ENCODE results near the gene LUZP4. TPM values are rescaled to one million over a fixed set of nuclear protein-coding genes. Genes with fewer than 3 reads are reported as not detected.

Gene LUZP4
- total RNA-seq, 1 donor from 2014 or later = not detected

DNA sequence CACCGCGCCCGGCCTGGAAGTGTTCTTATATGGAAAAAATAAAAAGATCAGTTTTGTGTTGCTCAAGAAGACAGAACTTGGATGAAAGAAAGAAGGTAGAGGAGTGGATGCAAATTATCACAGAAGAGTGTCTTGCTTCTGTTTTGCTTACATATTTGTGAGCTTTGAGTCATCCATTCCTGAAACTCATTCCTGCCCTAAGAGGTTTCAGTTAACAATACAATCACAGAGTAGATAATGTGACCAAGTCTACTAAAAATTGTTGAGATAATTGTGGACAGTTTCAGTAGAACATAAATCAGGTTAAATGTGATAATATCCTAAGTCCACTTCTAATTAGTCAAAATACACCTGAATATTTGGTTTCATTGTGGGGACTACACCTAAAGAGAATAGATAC is 29.2 kb upstream of the LUZP4 start:
- H3K9me3 ChIP-seq = no peaks in the 10 kb centered on the region
- H3K36me3 ChIP-seq = no peaks in the 10 kb centered on the region
- TF ChIP-seq, protein P1, sequence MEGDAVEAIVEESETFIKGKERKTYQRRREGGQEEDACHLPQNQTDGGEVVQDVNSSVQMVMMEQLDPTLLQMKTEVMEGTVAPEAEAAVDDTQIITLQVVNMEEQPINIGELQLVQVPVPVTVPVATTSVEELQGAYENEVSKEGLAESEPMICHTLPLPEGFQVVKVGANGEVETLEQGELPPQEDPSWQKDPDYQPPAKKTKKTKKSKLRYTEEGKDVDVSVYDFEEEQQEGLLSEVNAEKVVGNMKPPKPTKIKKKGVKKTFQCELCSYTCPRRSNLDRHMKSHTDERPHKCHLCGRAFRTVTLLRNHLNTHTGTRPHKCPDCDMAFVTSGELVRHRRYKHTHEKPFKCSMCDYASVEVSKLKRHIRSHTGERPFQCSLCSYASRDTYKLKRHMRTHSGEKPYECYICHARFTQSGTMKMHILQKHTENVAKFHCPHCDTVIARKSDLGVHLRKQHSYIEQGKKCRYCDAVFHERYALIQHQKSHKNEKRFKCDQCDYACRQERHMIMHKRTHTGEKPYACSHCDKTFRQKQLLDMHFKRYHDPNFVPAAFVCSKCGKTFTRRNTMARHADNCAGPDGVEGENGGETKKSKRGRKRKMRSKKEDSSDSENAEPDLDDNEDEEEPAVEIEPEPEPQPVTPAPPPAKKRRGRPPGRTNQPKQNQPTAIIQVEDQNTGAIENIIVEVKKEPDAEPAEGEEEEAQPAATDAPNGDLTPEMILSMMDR (IDR thresholded peaks at IDR 0.05) = no peak
- DNase-seq (ENCODE audit: low spot score in 2 of 2) = no peak
- H3K27me3 ChIP-seq = no peaks in the 10 kb centered on the region
- no peak overlapping the region for H3K27ac ChIP-seq
- no peak overlapping the region for H3K4me3 ChIP-seq
- intact Hi-C loops (cut with DNase I) = no loop called here
- H3K4me1 ChIP-seq = no peaks in the 10 kb centered on the region

DNA sequence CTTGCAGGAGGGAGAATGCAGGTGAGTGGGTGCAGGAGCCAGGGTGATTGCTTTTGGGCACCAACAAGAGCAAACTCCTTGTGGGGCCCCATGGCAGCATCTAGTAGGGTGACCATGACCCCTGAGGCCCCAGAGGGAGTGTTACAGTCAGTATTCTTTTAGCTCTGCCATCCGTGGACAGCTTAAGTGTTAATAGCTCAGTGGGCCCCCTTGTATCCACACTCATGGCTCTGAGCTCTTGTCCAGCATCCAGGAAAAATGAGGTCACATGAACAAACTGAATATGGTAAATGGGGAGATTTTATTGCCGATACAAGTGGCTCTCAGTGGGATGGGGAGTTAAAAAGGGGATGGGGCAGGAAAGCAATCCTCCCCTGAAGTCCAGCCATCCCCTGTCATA is 28.4 kb upstream of the LUZP4 start:
- no peaks in the 10 kb centered on the region for H3K9me3 ChIP-seq
- no peak overlapping the region for H3K27ac ChIP-seq
- DNase-seq (ENCODE audit: low spot score in 2 of 2) = no peak
- no peaks in the 10 kb centered on the region for H3K4me1 ChIP-seq
- no peaks in the 10 kb centered on the region for H3K36me3 ChIP-seq
- intact Hi-C loops (cut with DNase I) = no loop called here
- TF ChIP-seq, protein P1 (IDR thresholded peaks at IDR 0.05) = no peak
- no peaks in the 10 kb centered on the region for H3K27me3 ChIP-seq
- H3K4me3 ChIP-seq = no peak overlapping the region

DNA sequence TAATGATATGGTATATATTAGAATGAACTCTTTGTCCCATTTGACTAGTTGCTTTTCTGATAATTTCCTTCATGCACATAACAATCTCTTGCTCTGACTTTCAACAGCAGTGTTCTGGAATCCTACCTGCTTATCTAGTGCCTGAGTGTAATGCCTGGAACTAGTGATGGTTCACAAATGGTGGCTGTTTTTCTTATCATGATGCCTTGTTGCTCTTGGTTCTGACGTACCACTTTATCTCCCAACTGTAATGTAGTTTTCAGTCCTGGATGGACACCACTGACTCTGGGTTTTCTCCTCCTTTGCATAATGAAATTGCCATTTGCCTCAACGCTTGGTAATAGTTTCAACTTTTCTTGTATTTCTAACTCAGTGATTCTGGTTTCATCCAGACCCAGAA is 25.5 kb upstream of the LUZP4 start:
- Histone ChIP-seq H3K27me3 (no peaks in the 10 kb centered on the region), H3K36me3 (no peaks in the 10 kb centered on the region), H3K27ac (no peak overlapping the region), H3K4me3 (no peak overlapping the region), H3K4me1 (no peaks in the 10 kb centered on the region), H3K9me3 (no peaks in the 10 kb centered on the region)
- intact Hi-C loops (cut with DNase I) = no loop called here
- no peak for DNase-seq (ENCODE audit: low spot score in 2 of 2)
- TF ChIP-seq, protein P1 (IDR thresholded peaks at IDR 0.05) = no peak

DNA sequence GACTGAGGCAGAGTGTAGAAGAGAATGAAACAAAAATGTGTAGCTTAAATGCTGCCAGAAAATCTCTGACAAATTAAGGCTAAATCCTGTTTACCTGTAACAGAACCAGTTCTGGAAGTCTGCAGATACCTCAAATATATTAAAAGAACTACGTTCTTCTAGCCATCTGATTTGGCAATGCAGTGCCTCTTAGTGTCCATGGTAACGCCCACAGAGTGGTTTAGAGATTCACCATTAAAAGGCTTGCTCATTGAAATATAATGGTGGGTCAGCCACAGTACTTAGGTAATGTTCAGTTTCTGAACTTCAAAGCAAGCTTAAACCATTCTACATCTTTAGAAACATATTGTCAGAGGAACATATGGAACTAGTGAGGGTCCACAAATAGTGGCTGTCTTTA is 23.2 kb upstream of the LUZP4 start:
- Histone ChIP-seq H3K27ac (no peak overlapping the region), H3K36me3 (no peaks in the 10 kb centered on the region), H3K9me3 (no peaks in the 10 kb centered on the region), H3K27me3 (no peaks in the 10 kb centered on the region), H3K4me3 (no peak overlapping the region), H3K4me1 (no peaks in the 10 kb centered on the region)
- intact Hi-C loops (cut with DNase I) = no loop called here
- TF ChIP-seq, protein P1 (IDR thresholded peaks at IDR 0.05) = no peak
- no peak for DNase-seq (ENCODE audit: low spot score in 2 of 2)

DNA sequence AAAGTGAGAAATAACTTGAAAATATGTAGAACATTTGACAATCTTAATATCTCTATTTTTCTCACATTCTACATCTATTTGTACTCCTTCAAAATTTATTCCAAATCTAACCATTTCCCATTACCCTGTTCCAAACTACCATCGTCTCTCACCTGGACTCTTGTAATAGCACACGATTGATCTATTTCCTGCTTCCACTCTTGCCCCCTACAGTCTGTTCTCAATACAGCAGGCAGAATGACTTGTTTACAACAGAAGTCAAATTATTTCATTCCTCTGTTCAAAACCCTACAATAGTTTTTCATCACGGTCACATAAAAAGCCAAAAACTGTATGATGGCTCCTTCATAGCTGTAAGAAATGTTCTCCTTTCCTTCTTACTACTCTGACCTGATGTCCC is 21.1 kb upstream of the LUZP4 start:
- Histone ChIP-seq H3K4me1 (no peaks in the 10 kb centered on the region), H3K27ac (no peak overlapping the region), H3K4me3 (no peak overlapping the region), H3K9me3 (no peaks in the 10 kb centered on the region), H3K36me3 (no peaks in the 10 kb centered on the region), H3K27me3 (no peaks in the 10 kb centered on the region)
- TF ChIP-seq, protein P1 (IDR thresholded peaks at IDR 0.05) = peak in 1 of 3 experiments; percentile 6
- DNase-seq (ENCODE audit: low spot score in 2 of 2) = no peak
- intact Hi-C loops (cut with DNase I) = no loop called here

DNA sequence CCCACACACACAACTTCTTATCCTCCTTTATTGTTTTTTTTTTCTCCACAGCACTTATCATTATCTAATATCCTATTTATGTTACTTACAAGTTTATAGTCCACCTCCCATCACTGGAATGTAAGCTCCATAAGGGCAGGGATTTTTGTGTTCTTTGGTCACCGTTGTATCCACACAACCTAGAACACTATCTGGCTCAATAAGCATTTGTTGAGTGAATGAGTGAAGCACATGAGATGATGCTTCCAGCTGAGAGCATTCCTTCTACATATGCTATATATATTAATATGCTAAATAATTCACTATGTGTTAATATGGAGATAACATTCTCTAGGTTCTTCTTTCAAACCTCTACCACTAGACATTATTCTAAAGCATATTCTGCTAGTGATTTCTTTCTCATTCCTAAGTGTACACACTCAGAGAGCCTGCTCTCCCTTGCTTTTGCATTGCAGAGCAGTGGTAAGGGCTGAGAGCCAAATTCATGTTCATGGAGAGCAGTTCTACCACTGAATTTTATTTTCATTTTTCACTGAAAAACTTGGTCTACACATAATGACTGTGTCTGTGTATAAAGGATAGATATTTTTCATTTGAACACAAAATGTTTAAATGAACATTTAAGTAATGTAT is 20.3 kb upstream of the LUZP4 start:
- no peaks in the 10 kb centered on the region for H3K9me3 ChIP-seq
- H3K27me3 ChIP-seq = no peaks in the 10 kb centered on the region
- intact Hi-C loops (cut with DNase I) = no loop called here
- no peak overlapping the region for H3K4me3 ChIP-seq
- H3K4me1 ChIP-seq = no peaks in the 10 kb centered on the region
- DNase-seq (ENCODE audit: low spot score in 2 of 2) = no peak
- no peak overlapping the region for H3K27ac ChIP-seq
- no peaks in the 10 kb centered on the region for H3K36me3 ChIP-seq
- TF ChIP-seq, protein P1 (IDR thresholded peaks at IDR 0.05) = no peak

All from ascending aorta (tissue), 2 donors.